HL-60 (cell line): ENCODE measurements around the gene CKLF.

Experiments used
- DNase-seq, 2 experiments: peaks; one replicate each; pipeline ENCODE4 v3.0.0-alpha.2; 2010 to 2020; ENCODE audit warnings: low read depth in 1 of 2, low spot score in 1 of 2
- H3K27ac ChIP-seq: fragments of 250-450 bp; sonication (Bioruptor Pico); replicated peaks from 2 replicates; pipeline ENCODE4 v1.5.1; 2020; ENCODE audit warnings: mild to moderate bottlenecking, moderate library complexity
- H3K27me3 ChIP-seq: fragments of 250-450 bp; sonication (Bioruptor Pico); 2 replicates; pipeline ENCODE4 v1.5.1; 2021; ENCODE audit warnings: mild to moderate bottlenecking, moderate library complexity; ENCODE audit not compliant: insufficient read depth, poor library complexity, severe bottlenecking
- H3K4me3 ChIP-seq: replicated peaks from 2 replicates; pipeline ENCODE4 v1.5.1; 2011; ENCODE audit warnings: mild to moderate bottlenecking, control low read depth, low read length; ENCODE audit not compliant: insufficient read depth
- CTCF ChIP-seq: IDR thresholded peaks from one replicate; pipeline ENCODE4 v1.5.1; 2011; ENCODE audit warnings: low read length, control low read depth, inconsistent platforms; ENCODE audit not compliant: insufficient read depth
- GABPA ChIP-seq: IDR thresholded peaks from 2 replicates; pipeline ENCODE4 v1.6.1; 2012; ENCODE audit warnings: low read depth
- POLR2AphosphoS5 ChIP-seq: IDR thresholded peaks from 2 replicates; pipeline ENCODE4 v1.6.1; 2012; ENCODE audit warnings: low read depth
- SPI1 ChIP-seq: IDR thresholded peaks from 2 replicates; pipeline ENCODE4 v1.6.1; 2012; ENCODE audit warnings: low read depth, mild to moderate bottlenecking, borderline replicate concordance
- TF ChIP-seq, protein P1 (sequence below): IDR thresholded peaks from 2 replicates; pipeline ENCODE4 v1.6.1; 2012; ENCODE audit warnings: low read depth; ENCODE audit not compliant: insufficient replicate concordance

The CKLF gene

DNA sequence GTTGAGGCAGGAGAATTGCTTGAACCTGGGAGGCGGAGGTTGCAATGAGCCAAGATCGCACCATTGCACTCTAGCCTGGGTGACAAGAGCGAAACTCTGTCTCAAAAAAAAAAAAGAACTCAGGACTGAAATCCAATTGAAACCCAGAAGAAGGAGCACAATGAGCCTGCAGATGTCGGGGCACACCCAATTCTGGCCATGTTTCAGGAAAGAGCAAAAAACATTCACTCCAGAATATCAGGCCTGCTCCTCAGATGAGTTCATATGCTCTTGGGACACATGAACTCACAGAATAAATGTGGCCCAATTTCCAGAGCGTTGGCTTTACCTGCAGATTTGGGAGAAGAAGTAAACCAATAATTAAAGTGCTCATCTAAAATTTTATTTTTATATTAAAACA, 23.9 kb downstream of the CKLF start:
- TF ChIP-seq, protein P1, sequence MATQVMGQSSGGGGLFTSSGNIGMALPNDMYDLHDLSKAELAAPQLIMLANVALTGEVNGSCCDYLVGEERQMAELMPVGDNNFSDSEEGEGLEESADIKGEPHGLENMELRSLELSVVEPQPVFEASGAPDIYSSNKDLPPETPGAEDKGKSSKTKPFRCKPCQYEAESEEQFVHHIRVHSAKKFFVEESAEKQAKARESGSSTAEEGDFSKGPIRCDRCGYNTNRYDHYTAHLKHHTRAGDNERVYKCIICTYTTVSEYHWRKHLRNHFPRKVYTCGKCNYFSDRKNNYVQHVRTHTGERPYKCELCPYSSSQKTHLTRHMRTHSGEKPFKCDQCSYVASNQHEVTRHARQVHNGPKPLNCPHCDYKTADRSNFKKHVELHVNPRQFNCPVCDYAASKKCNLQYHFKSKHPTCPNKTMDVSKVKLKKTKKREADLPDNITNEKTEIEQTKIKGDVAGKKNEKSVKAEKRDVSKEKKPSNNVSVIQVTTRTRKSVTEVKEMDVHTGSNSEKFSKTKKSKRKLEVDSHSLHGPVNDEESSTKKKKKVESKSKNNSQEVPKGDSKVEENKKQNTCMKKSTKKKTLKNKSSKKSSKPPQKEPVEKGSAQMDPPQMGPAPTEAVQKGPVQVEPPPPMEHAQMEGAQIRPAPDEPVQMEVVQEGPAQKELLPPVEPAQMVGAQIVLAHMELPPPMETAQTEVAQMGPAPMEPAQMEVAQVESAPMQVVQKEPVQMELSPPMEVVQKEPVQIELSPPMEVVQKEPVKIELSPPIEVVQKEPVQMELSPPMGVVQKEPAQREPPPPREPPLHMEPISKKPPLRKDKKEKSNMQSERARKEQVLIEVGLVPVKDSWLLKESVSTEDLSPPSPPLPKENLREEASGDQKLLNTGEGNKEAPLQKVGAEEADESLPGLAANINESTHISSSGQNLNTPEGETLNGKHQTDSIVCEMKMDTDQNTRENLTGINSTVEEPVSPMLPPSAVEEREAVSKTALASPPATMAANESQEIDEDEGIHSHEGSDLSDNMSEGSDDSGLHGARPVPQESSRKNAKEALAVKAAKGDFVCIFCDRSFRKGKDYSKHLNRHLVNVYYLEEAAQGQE, result no peak
- TF ChIP-seq GABPA (no peak), POLR2AphosphoS5 (no peak), SPI1 (no peak), CTCF (no peak)
- no peak overlapping the region for H3K27ac ChIP-seq
- DNase-seq, result no peak
- no peaks in the 10 kb centered on the region for H3K27me3 ChIP-seq
- H3K4me3 ChIP-seq, result no peak overlapping the region

- H3K4me3 ChIP-seq, result no peak within 1 kb of the TSS
- no peak for TF ChIP-seq GABPA
- no peak for TF ChIP-seq CTCF
- TF ChIP-seq, protein P1, result no peak
- no peak for TF ChIP-seq POLR2AphosphoS5
- no peak for TF ChIP-seq SPI1
- H3K27me3 ChIP-seq, result no peaks in the 10 kb centered on the region
- no peak for DNase-seq
- H3K27ac ChIP-seq, result no peak within 1 kb of the TSS
These were observed 26.5 kb downstream of the CKLF start, which contains the start of gene CMTM2 for GRCh38 chr16:66578651-66579531. Gene CMTM2, plus strand, starts transcription at chr16:66579463. Its CDS starts 145 bp downstream, at chr16:66579608.

- H3K27ac ChIP-seq, result no peak overlapping the region
- TF ChIP-seq GABPA, result no peak
- no peak for TF ChIP-seq POLR2AphosphoS5
- TF ChIP-seq, protein P1, result no peak
- TF ChIP-seq CTCF, result no peak
- no peak for TF ChIP-seq SPI1
- H3K4me3 ChIP-seq, result no peak overlapping the region
- DNase-seq, result no peak
- no peaks in the 10 kb centered on the region for H3K27me3 ChIP-seq
These were observed 28.3 kb downstream of the CKLF start for GRCh38 chr16:66580605-66581209.
